SK-N-SH treated with all-trans-retinoic acid at 6 μM for 48 hours (cell line): Measurements from ENCODE around the gene SYDE2.

Experiments
- ATAC-seq: fragments of 200-7000 bp; cut with Tn5 transposase; 3 replicates; pipeline ENCODE4 v1.9.1; 2020; ENCODE audit warnings: mild to moderate bottlenecking, moderate library complexity
- ARNTL ChIP-seq: fragments of 450-650 bp; formaldehyde crosslinking; IDR thresholded peaks from 2 replicates; pipeline ENCODE4 v1.5.0; 2020; ENCODE audit warnings: low read depth, mild to moderate bottlenecking, moderate library complexity, borderline replicate concordance
- CREB5 ChIP-seq: fragments of 250-450 bp; sonication (Bioruptor Pico); IDR thresholded peaks from 2 replicates; pipeline ENCODE4 v1.5.1; 2020; ENCODE audit warnings: low read depth, mild to moderate bottlenecking, moderate library complexity
- CSRNP3 ChIP-seq: fragments of 250-450 bp; sonication (Bioruptor Pico); IDR thresholded peaks from 2 replicates; pipeline ENCODE4 v1.5.1; 2021; ENCODE audit warnings: mild to moderate bottlenecking, moderate library complexity
- ESRRG ChIP-seq: fragments of 250-450 bp; sonication (Bioruptor Pico); IDR thresholded peaks from 2 replicates; pipeline ENCODE4 v1.6.1; 2021; ENCODE audit warnings: mild to moderate bottlenecking
- GLIS3 ChIP-seq: fragments of 250-450 bp; sonication (Bioruptor Pico); IDR thresholded peaks from 2 replicates; pipeline ENCODE4 v1.5.0; 2020; ENCODE audit warnings: mild to moderate bottlenecking, moderate library complexity
- ISL1 ChIP-seq: fragments of 250-450 bp; sonication (Bioruptor Pico); IDR thresholded peaks from 2 replicates; pipeline ENCODE4 v2.1.2; 2022; ENCODE audit warnings: mild to moderate bottlenecking, moderate library complexity
- OSR1 ChIP-seq: fragments of 250-450 bp; sonication (Bioruptor Pico); IDR thresholded peaks from 2 replicates; pipeline ENCODE4 v1.8.0; 2022; ENCODE audit warnings: moderate library complexity, mild to moderate bottlenecking, inconsistent platforms
- PATZ1 ChIP-seq: fragments of 250-450 bp; sonication (Bioruptor Pico); IDR thresholded peaks from 2 replicates; pipeline ENCODE4 v1.8.0; 2020; ENCODE audit warnings: mild to moderate bottlenecking, moderate library complexity, borderline replicate concordance
- POU6F1 ChIP-seq: fragments of 250-450 bp; sonication (Bioruptor Pico); IDR thresholded peaks from 2 replicates; pipeline ENCODE4 v1.8.0; 2021; ENCODE audit warnings: low read depth, mild to moderate bottlenecking, moderate library complexity, borderline replicate concordance
- PPARA ChIP-seq: fragments of 250-450 bp; sonication (Bioruptor Pico); IDR thresholded peaks from 2 replicates; pipeline ENCODE4 v1.5.0; 2020; ENCODE audit warnings: mild to moderate bottlenecking, borderline replicate concordance
- RARB ChIP-seq: fragments of 250-450 bp; sonication (Bioruptor Pico); IDR thresholded peaks from 2 replicates; pipeline ENCODE4 v1.8.0; 2021; ENCODE audit warnings: mild to moderate bottlenecking, moderate library complexity
- SNAI2 ChIP-seq: fragments of 250-450 bp; sonication (Bioruptor Pico); IDR thresholded peaks from 2 replicates; pipeline ENCODE4 v1.5.0; 2020; ENCODE audit warnings: mild to moderate bottlenecking, moderate library complexity
- TCF4 ChIP-seq: fragments of 250-450 bp; sonication (Bioruptor Pico); IDR thresholded peaks from 2 replicates; pipeline ENCODE4 v1.8.0; 2021; ENCODE audit warnings: mild to moderate bottlenecking, moderate library complexity, borderline replicate concordance
- TOX ChIP-seq: fragments of 250-450 bp; sonication (Bioruptor Pico); IDR thresholded peaks from 2 replicates; pipeline ENCODE4 v1.8.0; 2021; ENCODE audit warnings: mild to moderate bottlenecking, moderate library complexity, borderline replicate concordance
- TSHZ2 ChIP-seq: fragments of 250-450 bp; sonication (Bioruptor Pico); IDR thresholded peaks from 2 replicates; pipeline ENCODE4 v1.5.0; 2020; ENCODE audit warnings: mild to moderate bottlenecking, moderate library complexity
- ZC3H10 ChIP-seq: fragments of 250-450 bp; sonication (Bioruptor Pico); IDR thresholded peaks from 2 replicates; pipeline ENCODE4 v1.5.1; 2021; ENCODE audit warnings: mild to moderate bottlenecking, moderate library complexity
- ZFP3 ChIP-seq: fragments of 250-450 bp; sonication (Bioruptor Pico); IDR thresholded peaks from 2 replicates; pipeline ENCODE4 v1.5.0; 2020; ENCODE audit warnings: mild to moderate bottlenecking, moderate library complexity
- ZFP30 ChIP-seq: fragments of 450-650 bp; formaldehyde crosslinking; IDR thresholded peaks from 2 replicates; pipeline ENCODE4 v1.5.0; 2022; ENCODE audit warnings: mild to moderate bottlenecking, moderate library complexity
- ZNF565 ChIP-seq: fragments of 450-650 bp; formaldehyde crosslinking; conservative IDR thresholded peaks from 2 replicates; pipeline ENCODE4 v1.5.0; 2020; ENCODE audit warnings: low read depth, mild to moderate bottlenecking, moderate library complexity
- ZNF70 ChIP-seq: fragments of 450-650 bp; formaldehyde crosslinking; IDR thresholded peaks from 2 replicates; pipeline ENCODE4 v1.5.0; 2020; ENCODE audit warnings: mild to moderate bottlenecking, moderate library complexity
- ZNF8 ChIP-seq: fragments of 450-650 bp; formaldehyde crosslinking; IDR thresholded peaks from 2 replicates; pipeline ENCODE4 v1.5.0; 2020; ENCODE audit warnings: mild to moderate bottlenecking, moderate library complexity

The SYDE2 gene

GRCh38 chr1:85203573-85204171, 2.9 kb upstream of the SYDE2 start:
- TF ChIP-seq ZFP30 (CRISPR knock-in tag): no peak
- no peak for TF ChIP-seq ESRRG (CRISPR knock-in tag)
- TF ChIP-seq TOX (CRISPR knock-in tag): no peak
- TF ChIP-seq ISL1 (CRISPR knock-in tag): no peak
- TF ChIP-seq TCF4 (CRISPR knock-in tag): no peak
- no peak for TF ChIP-seq ZNF565 (CRISPR knock-in tag)
- ATAC-seq: no peak

- no peak for ATAC-seq
- no peak for TF ChIP-seq CREB5 (CRISPR knock-in tag)
- no peak for TF ChIP-seq PPARA
- TF ChIP-seq ARNTL (CRISPR knock-in tag): no peak
- no peak for TF ChIP-seq POU6F1
- TF ChIP-seq PATZ1 (CRISPR knock-in tag): no peak
- no peak for TF ChIP-seq TSHZ2 (CRISPR knock-in tag)
- no peak for TF ChIP-seq RARB (CRISPR knock-in tag)
- TF ChIP-seq GLIS3 (CRISPR knock-in tag): no peak
- no peak for TF ChIP-seq ZNF8
- TF ChIP-seq ZC3H10 (CRISPR knock-in tag): no peak
- TF ChIP-seq ZNF70 (CRISPR knock-in tag): no peak
- no peak for TF ChIP-seq OSR1 (CRISPR knock-in tag)
- TF ChIP-seq SNAI2 (CRISPR knock-in tag): no peak
- TF ChIP-seq CSRNP3: no peak
- TF ChIP-seq TCF4 (CRISPR knock-in tag): no peak
- TF ChIP-seq ZNF565 (CRISPR knock-in tag): no peak
- TF ChIP-seq ESRRG (CRISPR knock-in tag): no peak
- no peak for TF ChIP-seq ISL1 (CRISPR knock-in tag)
- TF ChIP-seq, all 23 proteins: peak for 0
These were observed 2.0 kb upstream of the SYDE2 start for GRCh38 chr1:85202864-85203255.

GRCh38 chr1:85202092-85202863, 1.5 kb upstream of the SYDE2 start:
- ATAC-seq: peak; percentile 7; the same call in 2 of the 3 replicates
- TF ChIP-seq ESRRG (CRISPR knock-in tag): no peak
- no peak for TF ChIP-seq ZFP30 (CRISPR knock-in tag)
- no peak for TF ChIP-seq GLIS3 (CRISPR knock-in tag)
- TF ChIP-seq TCF4 (CRISPR knock-in tag): no peak
- TF ChIP-seq CSRNP3: no peak
- no peak for TF ChIP-seq PATZ1 (CRISPR knock-in tag)
- no peak for TF ChIP-seq SNAI2 (CRISPR knock-in tag)
- TF ChIP-seq OSR1 (CRISPR knock-in tag): no peak
- no peak for TF ChIP-seq ZFP3 (CRISPR knock-in tag)
- no peak for TF ChIP-seq CREB5 (CRISPR knock-in tag)
